HepG2 (cell line): ENCODE results near the gene ATRIP. TPM values are rescaled to one million over a fixed set of nuclear protein-coding genes. Genes with fewer than 3 reads are reported as not detected.

Source experiments
- ATF6 ChIP-seq: sonication (generic); formaldehyde crosslinking; conservative IDR thresholded peaks from 2 replicates; pipeline ENCODE4 v1.4.0; 2020; ENCODE audit warnings: missing genetic modification reagents
- CBX5 ChIP-seq: sonication (generic); formaldehyde crosslinking; IDR thresholded peaks from 2 replicates; pipeline ENCODE4 v1.4.0; 2020; ENCODE audit warnings: missing genetic modification reagents, borderline replicate concordance
- HNRNPLL ChIP-seq: fragments of 200-400 bp; formaldehyde crosslinking; IDR thresholded peaks from 2 replicates; pipeline ENCODE4 v1.6.1; 2017; ENCODE audit warnings: mild to moderate bottlenecking, low read depth, low read length; ENCODE audit not compliant: poor library complexity, severe bottlenecking
- NKX3-1 ChIP-seq: sonication (generic); formaldehyde crosslinking; IDR thresholded peaks from 2 replicates; pipeline ENCODE4 v1.5.0; 2020; ENCODE audit warnings: missing genetic modification reagents
- NR2C2 ChIP-seq: sonication (generic); formaldehyde crosslinking; IDR thresholded peaks from 2 replicates; pipeline ENCODE4 v1.4.0; 2020; ENCODE audit warnings: missing genetic modification reagents, mild to moderate bottlenecking, moderate library complexity, borderline replicate concordance
- NRL ChIP-seq: sonication (generic); formaldehyde crosslinking; IDR thresholded peaks from 2 replicates; pipeline ENCODE4 v1.5.0; 2020; ENCODE audit warnings: missing genetic modification reagents, mild to moderate bottlenecking, moderate library complexity, borderline replicate concordance
- PAF1 ChIP-seq: IDR thresholded peaks from 2 replicates; pipeline ENCODE4 v1.6.1; 2016; ENCODE audit warnings: missing genetic modification reagents, missing compliant biosample characterization
- RARG ChIP-seq: sonication (generic); formaldehyde crosslinking; IDR thresholded peaks from 2 replicates; pipeline ENCODE4 v1.4.0; 2020; ENCODE audit warnings: low read depth, mild to moderate bottlenecking, missing genetic modification reagents
- RXRA ChIP-seq: sonication (generic); formaldehyde crosslinking; IDR thresholded peaks from 2 replicates; pipeline ENCODE4 v1.5.1; 2020; ENCODE audit warnings: missing genetic modification reagents
- SNRNP70 ChIP-seq: fragments of 200-400 bp; formaldehyde crosslinking; IDR thresholded peaks from 2 replicates; pipeline ENCODE4 v1.6.1; 2017; ENCODE audit warnings: mild to moderate bottlenecking, low read depth, low read length, moderate library complexity
- SRF ChIP-seq: IDR thresholded peaks from 2 replicates; pipeline ENCODE4 v1.6.1; 2011; ENCODE audit warnings: mild to moderate bottlenecking, low read depth, low read length, moderate library complexity
- TERF1 ChIP-seq: sonication (generic); formaldehyde crosslinking; IDR thresholded peaks from 2 replicates; pipeline ENCODE4 v1.8.0; 2022; ENCODE audit warnings: mild to moderate bottlenecking, missing genetic modification reagents, moderate library complexity
- ZNF180 ChIP-seq: sonication (generic); formaldehyde crosslinking; IDR thresholded peaks from 2 replicates; pipeline ENCODE4 v1.4.0; 2020; ENCODE audit warnings: low read depth, missing genetic modification reagents, borderline replicate concordance
- ZNF205 ChIP-seq: IDR thresholded peaks from 2 replicates; pipeline ENCODE4 v1.6.1; 2018; ENCODE audit warnings: missing biosample characterization, missing genetic modification reagents
- ZNF34 ChIP-seq: sonication (generic); formaldehyde crosslinking; IDR thresholded peaks from 2 replicates; pipeline ENCODE4 v1.4.0; 2020; ENCODE audit warnings: mild to moderate bottlenecking, missing genetic modification reagents, borderline replicate concordance
- ZNF510 ChIP-seq: sonication (generic); formaldehyde crosslinking; IDR thresholded peaks from 2 replicates; pipeline ENCODE4 v1.4.0; 2020; ENCODE audit warnings: low read depth, mild to moderate bottlenecking, missing genetic modification reagents
- ZNF720 ChIP-seq: sonication (generic); formaldehyde crosslinking; IDR thresholded peaks from 2 replicates; pipeline ENCODE4 v1.4.0; 2020; ENCODE audit warnings: missing genetic modification reagents
- ZNF773 ChIP-seq: sonication (generic); formaldehyde crosslinking; IDR thresholded peaks from 2 replicates; pipeline ENCODE4 v1.4.0; 2020; ENCODE audit warnings: missing genetic modification reagents, borderline replicate concordance
- polyA plus RNA-seq, 8 experiments: library from polyadenylated mRNA; depleted of rRNA in 3 of 8; stranded (reverse) in 7 of 8; unstranded in 1 of 8; fragments of >200 nt; fragmentation: Illumina TruSeq in 4 of 8; extraction: Trizol in 4 of 8; gene quantifications; 2 replicates each; pipeline versions ENCODE4 v1.2.1 to v1.2.3, GENCODE V29; 2011 to 2016; ENCODE audit warnings: low read depth in 4 of 8, missing spikeins in 1 of 8, mixed read lengths in 1 of 8; ENCODE audit not compliant: insufficient read depth in 1 of 8
- total RNA-seq, 5 experiments: library from RNA; depleted of rRNA; stranded (reverse); fragments of >200 nt; fragmentation: Illumina TruSeq; extraction: Trizol; gene quantifications; 2 replicates each; pipeline ENCODE4 v1.2.3, GENCODE V29; 2016; ENCODE audit warnings: low read depth in 1 of 5
- TF ChIP-seq, protein P1 (sequence below): sonication (generic); formaldehyde crosslinking; IDR thresholded peaks from 2 replicates; pipeline ENCODE4 v1.4.0; 2020; ENCODE audit warnings: missing genetic modification reagents
- TF ChIP-seq, protein P2 (sequence below): sonication (generic); formaldehyde crosslinking; IDR thresholded peaks from 2 replicates; pipeline ENCODE4 v1.4.0; 2020; ENCODE audit warnings: low read depth, missing genetic modification reagents
- TF ChIP-seq, protein P3 (sequence below): sonication (generic); formaldehyde crosslinking; IDR thresholded peaks from 2 replicates; pipeline ENCODE4 v1.5.0; 2020; ENCODE audit warnings: missing genetic modification reagents

The ATRIP gene
- total and polyA plus RNA-seq, 2 of the 13 experiments (the other 11 are each of a cell fraction or from before 2014, with no cell fraction given): 5.1 to 12.5 TPM

- no peak for TF ChIP-seq TERF1 (CRISPR knock-in tag)
- TF ChIP-seq SRF: no peak
- 0 out of 2 replicates have a peak, but pooled peaks have one; percentile 33 for TF ChIP-seq ZNF773 (CRISPR knock-in tag)
- TF ChIP-seq CBX5 (CRISPR knock-in tag): no peak; the same call in 1 of the 2 replicates
- TF ChIP-seq PAF1 (CRISPR knock-in tag): no peak
- peak; percentile 94; the same call in 1 of the 2 replicates for TF ChIP-seq ZNF205 (CRISPR knock-in tag)
- TF ChIP-seq ATF6 (CRISPR knock-in tag): no peak
- TF ChIP-seq, protein P1, sequence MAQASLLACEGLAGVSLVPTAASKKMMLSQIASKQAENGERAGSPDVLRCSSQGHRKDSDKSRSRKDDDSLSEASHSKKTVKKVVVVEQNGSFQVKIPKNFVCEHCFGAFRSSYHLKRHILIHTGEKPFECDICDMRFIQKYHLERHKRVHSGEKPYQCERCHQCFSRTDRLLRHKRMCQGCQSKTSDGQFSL (CRISPR knock-in tag): peak; percentile 99
- no peak for TF ChIP-seq SNRNP70
- no peak for TF ChIP-seq ZNF510 (CRISPR knock-in tag)
- TF ChIP-seq, protein P2, sequence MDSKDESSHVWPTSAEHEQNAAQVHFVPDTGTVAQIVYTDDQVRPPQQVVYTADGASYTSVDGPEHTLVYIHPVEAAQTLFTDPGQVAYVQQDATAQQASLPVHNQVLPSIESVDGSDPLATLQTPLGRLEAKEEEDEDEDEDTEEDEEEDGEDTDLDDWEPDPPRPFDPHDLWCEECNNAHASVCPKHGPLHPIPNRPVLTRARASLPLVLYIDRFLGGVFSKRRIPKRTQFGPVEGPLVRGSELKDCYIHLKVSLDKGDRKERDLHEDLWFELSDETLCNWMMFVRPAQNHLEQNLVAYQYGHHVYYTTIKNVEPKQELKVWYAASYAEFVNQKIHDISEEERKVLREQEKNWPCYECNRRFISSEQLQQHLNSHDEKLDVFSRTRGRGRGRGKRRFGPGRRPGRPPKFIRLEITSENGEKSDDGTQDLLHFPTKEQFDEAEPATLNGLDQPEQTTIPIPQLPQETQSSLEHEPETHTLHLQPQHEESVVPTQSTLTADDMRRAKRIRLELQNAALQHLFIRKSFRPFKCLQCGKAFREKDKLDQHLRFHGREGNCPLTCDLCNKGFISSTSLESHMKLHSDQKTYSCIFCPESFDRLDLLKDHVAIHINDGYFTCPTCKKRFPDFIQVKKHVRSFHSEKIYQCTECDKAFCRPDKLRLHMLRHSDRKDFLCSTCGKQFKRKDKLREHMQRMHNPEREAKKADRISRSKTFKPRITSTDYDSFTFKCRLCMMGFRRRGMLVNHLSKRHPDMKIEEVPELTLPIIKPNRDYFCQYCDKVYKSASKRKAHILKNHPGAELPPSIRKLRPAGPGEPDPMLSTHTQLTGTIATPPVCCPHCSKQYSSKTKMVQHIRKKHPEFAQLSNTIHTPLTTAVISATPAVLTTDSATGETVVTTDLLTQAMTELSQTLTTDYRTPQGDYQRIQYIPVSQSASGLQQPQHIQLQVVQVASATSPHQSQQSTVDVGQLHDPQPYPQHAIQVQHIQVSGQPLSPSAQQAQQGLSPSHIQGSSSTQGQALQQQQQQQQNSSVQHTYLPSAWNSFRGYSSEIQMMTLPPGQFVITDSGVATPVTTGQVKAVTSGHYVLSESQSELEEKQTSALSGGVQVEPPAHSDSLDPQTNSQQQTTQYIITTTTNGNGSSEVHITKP (CRISPR knock-in tag): peak; percentile 85; the same call in 1 of the 2 replicates
- TF ChIP-seq ZNF180 (CRISPR knock-in tag): no peak
- TF ChIP-seq ZNF720 (CRISPR knock-in tag): no peak
- peak; percentile 59 for TF ChIP-seq HNRNPLL
- TF ChIP-seq NKX3-1: peak; percentile 62; the same call in 1 of the 2 replicates
- peak; percentile 15; the same call in 1 of the 2 replicates for TF ChIP-seq NRL (CRISPR knock-in tag)
- no peak for TF ChIP-seq RARG (CRISPR knock-in tag)
- TF ChIP-seq NR2C2 (CRISPR knock-in tag): peak; percentile 88
- peak; percentile 21; the same call in 1 of the 2 replicates for TF ChIP-seq ZNF34
- TF ChIP-seq, protein P3, sequence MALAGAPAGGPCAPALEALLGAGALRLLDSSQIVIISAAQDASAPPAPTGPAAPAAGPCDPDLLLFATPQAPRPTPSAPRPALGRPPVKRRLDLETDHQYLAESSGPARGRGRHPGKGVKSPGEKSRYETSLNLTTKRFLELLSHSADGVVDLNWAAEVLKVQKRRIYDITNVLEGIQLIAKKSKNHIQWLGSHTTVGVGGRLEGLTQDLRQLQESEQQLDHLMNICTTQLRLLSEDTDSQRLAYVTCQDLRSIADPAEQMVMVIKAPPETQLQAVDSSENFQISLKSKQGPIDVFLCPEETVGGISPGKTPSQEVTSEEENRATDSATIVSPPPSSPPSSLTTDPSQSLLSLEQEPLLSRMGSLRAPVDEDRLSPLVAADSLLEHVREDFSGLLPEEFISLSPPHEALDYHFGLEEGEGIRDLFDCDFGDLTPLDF (CRISPR knock-in tag): no peak
- TF ChIP-seq RXRA (CRISPR knock-in tag): peak; percentile 88
Observed at GRCh38 chr3:48429960-48430707, 16.4 kb upstream of the ATRIP start, which contains the start of gene PLXNB1 (continued).
